Measurements from ENCODE around the gene DPAGT1.
"Not testable (repeated sequence)": the region's sequence is repeated elsewhere in the genome, so short reads cannot be mapped to it uniquely, and the experiment has no call there.

DPAGT1 gene

GRCh38 chr11:119115484-119116234 lies 14.0 kb upstream of the DPAGT1 start:
- DNase-seq (ENCODE audit: low read depth, low spot score), result no peak

- no peak for DNase-seq (ENCODE audit: low read depth, low spot score)
These were observed 12.7 kb upstream of the DPAGT1 start for GRCh38 chr11:119114351-119114750.

DNA sequence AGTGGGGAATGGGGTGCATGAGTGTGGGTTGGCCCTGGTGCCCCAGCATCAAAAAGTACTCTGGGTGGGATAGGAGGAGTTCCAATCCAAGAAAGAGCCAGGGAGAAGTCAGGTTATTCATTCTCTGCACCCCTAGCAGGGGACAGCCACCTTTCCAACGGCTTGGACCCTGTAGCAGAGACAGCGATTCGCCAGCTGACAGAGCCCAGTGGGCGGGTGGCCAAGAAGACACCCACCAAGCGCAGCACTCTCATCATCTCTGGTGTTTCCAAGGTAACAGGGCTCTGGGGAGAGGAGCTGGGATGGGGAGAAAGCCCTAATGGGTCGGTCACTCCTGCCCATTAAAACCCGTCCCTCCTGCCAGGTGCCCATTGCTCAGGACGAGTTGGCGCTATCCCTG lies 12.1 kb upstream of the DPAGT1 start:
- no peak for DNase-seq (ENCODE audit: low read depth, low spot score)

GRCh38 chr11:119112314-119113020 lies 10.8 kb upstream of the DPAGT1 start:
- no peak for DNase-seq (ENCODE audit: low read depth, low spot score)

GRCh38 chr11:119111361-119111925 lies 9.8 kb upstream of the DPAGT1 start:
- no peak for DNase-seq (ENCODE audit: low read depth, low spot score)

- no peak for DNase-seq (ENCODE audit: low read depth, low spot score)
These were observed 8.8 kb upstream of the DPAGT1 start for GRCh38 chr11:119110439-119110838.

DNA sequence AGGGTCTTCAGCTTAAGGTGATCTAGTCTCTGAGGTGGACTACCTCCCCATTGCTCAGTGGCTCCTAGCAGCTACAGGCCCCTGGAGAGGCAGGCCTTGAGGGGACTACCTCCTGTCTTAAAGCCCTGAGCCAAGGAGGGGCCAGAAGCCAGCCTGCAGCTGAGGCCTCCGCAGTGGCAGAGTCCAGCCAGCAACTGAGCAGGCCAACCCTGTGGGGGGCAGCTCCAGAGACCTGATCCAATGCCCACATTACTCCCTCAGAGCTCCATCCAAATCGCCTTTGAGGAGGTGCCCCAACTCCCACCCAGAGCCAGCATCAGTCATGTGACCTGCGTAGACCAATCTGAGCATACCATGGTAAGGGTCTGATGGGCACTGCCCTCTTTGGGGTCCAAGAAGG lies 8.2 kb upstream of the DPAGT1 start:
- DNase-seq (ENCODE audit: low read depth, low spot score), result no peak

DNA sequence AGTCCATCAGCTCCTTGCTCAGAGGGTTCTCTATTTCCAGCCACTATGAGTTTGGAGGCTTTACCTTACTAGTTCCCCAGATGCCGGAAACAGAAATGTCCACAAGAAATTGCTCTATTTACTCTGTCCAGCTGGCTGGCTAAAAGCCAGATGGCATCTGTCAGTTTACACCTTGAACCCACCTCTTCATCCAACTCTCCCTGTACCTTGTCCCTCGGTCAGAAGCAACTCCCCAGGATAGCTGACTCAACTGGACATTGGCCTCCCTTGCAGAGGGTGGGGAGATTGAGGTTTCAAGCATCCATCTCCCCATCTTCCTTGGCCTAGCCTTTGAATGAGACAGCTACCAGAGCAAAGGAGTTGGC lies 7.2 kb upstream of the DPAGT1 start:
- no peak for DNase-seq (ENCODE audit: low read depth, low spot score)

DNA sequence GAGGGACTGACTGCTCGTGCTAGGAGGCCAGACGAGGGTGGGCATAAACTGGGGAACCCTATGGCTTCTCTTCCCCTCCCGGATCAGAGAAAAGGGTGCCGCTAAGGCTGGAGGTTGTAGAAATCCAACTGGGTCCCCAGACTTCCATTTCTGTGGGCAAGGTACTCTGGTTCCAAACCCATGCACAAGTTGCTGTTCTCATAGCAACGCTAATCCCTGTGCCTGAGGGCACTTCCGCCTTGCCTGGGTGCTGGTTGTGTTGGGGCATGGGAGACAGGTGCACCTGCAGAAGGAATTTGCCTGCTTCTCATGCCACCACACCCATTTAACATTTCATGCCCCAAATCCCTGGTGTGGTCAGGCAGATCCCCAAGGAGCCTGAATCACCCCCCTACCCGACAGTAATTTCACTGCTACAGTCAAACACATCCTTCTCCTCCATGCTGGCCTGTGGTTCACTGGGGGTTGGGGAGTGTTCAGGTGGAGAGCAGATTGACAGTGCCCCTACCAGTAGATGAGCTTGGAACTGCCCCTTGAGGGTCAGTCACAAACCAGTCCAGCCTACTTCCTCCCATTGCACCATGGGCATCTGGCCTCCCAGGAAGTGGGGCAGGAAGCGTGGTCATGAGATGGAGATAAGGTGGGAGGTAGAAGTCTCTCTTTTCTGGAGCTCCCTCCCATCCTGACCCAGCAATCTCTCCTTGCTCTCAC lies 6.6 kb upstream of the DPAGT1 start:
- DNase-seq (ENCODE audit: low read depth, low spot score), result no peak

DNA sequence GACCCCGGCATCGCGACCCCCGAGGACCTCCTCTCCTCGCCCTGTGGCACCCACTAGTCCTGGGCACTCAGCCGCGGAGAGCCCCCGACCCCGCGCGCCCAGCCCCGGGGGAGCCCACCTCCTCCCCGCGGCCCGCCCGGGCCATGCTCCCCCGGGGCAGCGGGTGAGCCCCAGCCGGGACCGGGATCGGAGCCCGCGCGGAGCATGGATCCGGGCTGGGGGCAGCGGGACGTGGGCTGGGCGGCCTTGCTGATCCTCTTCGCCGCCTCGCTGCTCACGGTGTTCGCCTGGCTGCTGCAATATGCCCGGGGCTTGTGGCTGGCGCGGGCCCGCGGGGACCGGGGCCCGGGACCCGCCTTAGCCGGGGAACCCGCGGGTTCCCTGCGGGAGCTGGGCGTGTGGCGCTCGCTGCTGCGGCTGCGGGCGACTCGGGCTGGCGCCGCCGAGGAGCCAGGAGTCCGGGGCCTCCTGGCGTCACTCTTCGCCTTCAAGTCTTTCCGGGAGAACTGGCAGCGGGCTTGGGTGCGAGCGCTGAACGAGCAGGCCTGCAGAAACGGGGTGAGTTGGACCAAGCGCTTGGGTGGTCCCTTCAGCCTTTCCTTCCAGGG lies 6.0 kb upstream of the DPAGT1 start:
- no peak for DNase-seq (ENCODE audit: low read depth, low spot score)

GRCh38 chr11:119106564-119107537 lies 5.2 kb upstream of the DPAGT1 start, which contains the start of gene C2CD2L:
TSS of gene C2CD2L (plus strand) at chr11:119107344. CDS start at chr11:119107742, 398 bp downstream.
- peak; percentile 74 for DNase-seq (ENCODE audit: low read depth, low spot score)

GRCh38 chr11:119103793-119104192 lies 2.1 kb upstream of the DPAGT1 start:
- no peak for DNase-seq (ENCODE audit: low read depth, low spot score)

GRCh38 chr11:119103161-119103664 lies 1.6 kb upstream of the DPAGT1 start:
- not testable (repeated sequence) for DNase-seq (ENCODE audit: low read depth, low spot score)

DNA sequence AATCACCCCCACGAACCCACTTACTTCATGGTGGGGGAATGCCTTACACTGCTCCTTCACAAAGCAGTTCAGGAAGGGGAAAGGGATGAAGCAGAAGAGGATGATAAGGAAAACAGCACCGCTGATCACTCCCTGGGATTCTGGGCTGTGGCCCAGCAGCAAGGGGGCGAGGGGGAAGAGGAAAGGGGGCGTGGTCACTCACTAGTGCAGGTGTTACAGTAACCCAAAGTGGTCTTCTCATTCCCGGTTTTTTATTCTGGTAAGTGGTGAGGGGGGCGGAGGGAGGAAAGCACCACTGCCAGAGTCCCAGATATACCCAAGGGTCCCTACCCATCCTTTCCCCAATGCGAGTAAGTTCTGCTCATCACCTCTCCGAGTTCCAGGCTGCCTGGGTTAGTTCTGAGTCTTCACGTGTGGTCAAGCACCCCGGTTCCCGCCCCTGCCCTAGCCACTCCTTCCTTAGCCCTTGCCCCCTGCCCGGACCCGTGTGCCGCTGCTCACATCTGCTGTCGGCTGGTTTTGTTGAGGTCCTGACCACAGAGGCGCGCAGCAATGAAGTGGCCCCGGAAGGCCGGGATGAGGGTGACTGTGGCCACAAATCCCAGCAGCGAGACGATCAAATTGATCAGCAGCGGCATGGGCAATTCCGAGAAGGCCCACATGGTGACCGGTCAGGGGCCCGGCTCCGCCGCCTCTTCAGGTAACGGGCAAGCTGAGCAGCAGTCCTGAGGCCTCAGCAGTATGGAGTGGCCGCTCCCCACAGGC lies 477 bp downstream of the DPAGT1 start:
- no peak for DNase-seq (ENCODE audit: low read depth, low spot score)

DNA sequence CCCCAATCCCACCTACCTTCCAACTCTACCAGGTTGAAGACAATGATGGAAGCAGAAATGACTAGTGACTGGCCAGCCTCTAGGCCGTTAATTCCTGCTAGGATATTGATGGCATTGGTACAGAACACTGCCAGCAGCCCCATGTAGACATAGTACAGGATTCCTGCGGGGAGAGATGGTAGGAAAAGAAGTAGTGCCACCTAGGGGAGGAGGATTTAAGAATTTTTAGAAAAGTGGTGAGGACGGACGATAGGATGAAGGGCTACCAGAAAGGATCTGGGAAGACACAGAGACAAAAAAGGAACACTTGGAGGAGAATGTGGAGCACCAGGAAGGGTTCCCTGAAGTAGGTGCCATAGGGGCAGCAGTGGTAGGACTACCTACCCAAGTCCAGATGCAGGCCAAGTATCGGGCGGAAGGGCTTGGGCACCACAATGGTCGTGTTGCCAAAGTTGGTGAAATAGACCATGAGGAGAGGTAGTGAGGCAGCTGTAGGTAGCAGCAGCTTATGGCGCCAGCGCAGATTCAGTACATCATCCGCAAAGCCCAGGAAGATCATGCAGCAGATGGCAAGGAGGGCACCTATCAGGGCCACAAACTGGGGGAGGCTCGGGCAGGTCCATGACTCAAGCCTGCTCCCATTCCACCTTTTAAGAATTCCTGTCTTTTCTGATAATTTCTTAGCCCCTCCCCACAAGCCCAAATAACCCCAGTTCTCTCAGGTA lies 1.2 kb downstream of the DPAGT1 start:
- DNase-seq (ENCODE audit: low read depth, low spot score), result no peak

GRCh38 chr11:119099711-119100110 lies 1.9 kb downstream of the DPAGT1 start:
- no peak for DNase-seq (ENCODE audit: low read depth, low spot score)

- DNase-seq (ENCODE audit: low read depth, low spot score), result peak; percentile 97
These were observed 6.4 kb downstream of the DPAGT1 start for GRCh38 chr11:119095066-119095880.

- DNase-seq (ENCODE audit: low read depth, low spot score), result no peak
These were observed 6.9 kb downstream of the DPAGT1 start for GRCh38 chr11:119094816-119095065.

Measured in activated naive CD8-positive, alpha-beta T cell treated with anti-CD3 and anti-CD28 coated beads, Interleukin-2, amount 50 U/mL, for 16 hours (primary cell).